ENCODE measurements around the gene BOLA3.
A peak's percentile ranks its signal among the peaks of the same experiment; 100 is the strongest.

BOLA3 gene

GRCh38 chr2:74164761-74165160 is 17.0 kb upstream of the BOLA3 start:
- Histone ChIP-seq H2BK15ac (replicated peaks; ENCODE audit: low read depth) (no peak overlapping the region), H4K5ac (ENCODE audit: low read length) (no peak overlapping the region), H3K18ac (ENCODE audit: low read length) (no peak overlapping the region), H3K79me2 (ENCODE audit: control insufficient read depth, insufficient read depth, low read length) (no peaks in the 10 kb centered on the region), H3K36me3 (ENCODE audit: control insufficient read depth, insufficient read depth, low read length) (peaks cover 6% of the 10 kb centered on the region), H3K79me1 (ENCODE audit: low read length) (no peaks in the 10 kb centered on the region), H3K27me3 (ENCODE audit: insufficient read depth, low read length, poor library complexity) (no peaks in the 10 kb centered on the region), H3K4me2 (ENCODE audit: low read length) (no peak overlapping the region), H3K56ac (ENCODE audit: low read length) (no peak overlapping the region), H2AK5ac (ENCODE audit: low read length) (no peak overlapping the region), H4K8ac (ENCODE audit: low read depth, low read length) (no peak overlapping the region), H3K4me1 (ENCODE audit: control insufficient read depth, low read depth, low read length) (no peaks in the 10 kb centered on the region), H2BK120ac (ENCODE audit: low read depth, low read length) (no peak overlapping the region), H3K23ac (ENCODE audit: low read length) (no peak overlapping the region), H3K9ac (ENCODE audit: low read length) (no peak overlapping the region), H3K4ac (ENCODE audit: low read depth, low read length) (no peak overlapping the region), H3K27ac (ENCODE audit: low read depth, low read length) (no peak overlapping the region), H3K4me3 (ENCODE audit: low read length) (no peak overlapping the region), H2BK5ac (ENCODE audit: low read length) (no peak overlapping the region)
- no CpG with 5 or more reads among the region's 1 CpG for WGBS (ENCODE audit: extremely low coverage, insufficient coverage, low lambda C conversion rate)
- no peak for DNase-seq

- H2BK120ac ChIP-seq (ENCODE audit: low read depth, low read length), result no peak overlapping the region
- no peak overlapping the region for H2BK15ac ChIP-seq (replicated peaks; ENCODE audit: low read depth)
- no peak overlapping the region for H2AK5ac ChIP-seq (ENCODE audit: low read length)
- no peak overlapping the region for H3K18ac ChIP-seq (ENCODE audit: low read length)
- H2BK5ac ChIP-seq (ENCODE audit: low read length), result no peak overlapping the region
- no CpG with 5 or more reads among the region's 6 CpGs for whole genome bisulfite sequencing (ENCODE audit: extremely low coverage, insufficient coverage, low lambda C conversion rate)
- no peak overlapping the region for H3K4me3 ChIP-seq (ENCODE audit: low read length)
- H3K79me1 ChIP-seq (ENCODE audit: low read length), result no peaks in the 10 kb centered on the region
- H3K36me3 ChIP-seq (ENCODE audit: control insufficient read depth, insufficient read depth, low read length), result peaks cover 2% of the 10 kb centered on the region
- H3K4ac ChIP-seq (ENCODE audit: low read depth, low read length), result no peak overlapping the region
- H3K9ac ChIP-seq (ENCODE audit: low read length), result no peak overlapping the region
- H3K27ac ChIP-seq (ENCODE audit: low read depth, low read length), result no peak overlapping the region
- no peaks in the 10 kb centered on the region for H3K27me3 ChIP-seq (ENCODE audit: insufficient read depth, low read length, poor library complexity)
- no peak overlapping the region for H4K8ac ChIP-seq (ENCODE audit: low read depth, low read length)
- no peak overlapping the region for H3K56ac ChIP-seq (ENCODE audit: low read length)
- H3K4me2 ChIP-seq (ENCODE audit: low read length), result no peak overlapping the region
- no peaks in the 10 kb centered on the region for H3K79me2 ChIP-seq (ENCODE audit: control insufficient read depth, insufficient read depth, low read length)
- no peak overlapping the region for H4K5ac ChIP-seq (ENCODE audit: low read length)
- DNase-seq, result no peak
- no peak overlapping the region for H3K23ac ChIP-seq (ENCODE audit: low read length)
- H3K4me1 ChIP-seq (ENCODE audit: control insufficient read depth, low read depth, low read length), result no peaks in the 10 kb centered on the region
These were observed 15.2 kb upstream of the BOLA3 start for GRCh38 chr2:74162951-74163350.

- H3K79me2 ChIP-seq (ENCODE audit: control insufficient read depth, insufficient read depth, low read length), result no peaks in the 10 kb centered on the region
- peaks cover 2% of the 10 kb centered on the region for H3K36me3 ChIP-seq (ENCODE audit: control insufficient read depth, insufficient read depth, low read length)
- no peak overlapping the region for H3K18ac ChIP-seq (ENCODE audit: low read length)
- no peak overlapping the region for H4K5ac ChIP-seq (ENCODE audit: low read length)
- H2BK15ac ChIP-seq (replicated peaks; ENCODE audit: low read depth), result no peak overlapping the region
- no peak overlapping the region for H3K4ac ChIP-seq (ENCODE audit: low read depth, low read length)
- no peaks in the 10 kb centered on the region for H3K27me3 ChIP-seq (ENCODE audit: insufficient read depth, low read length, poor library complexity)
- H3K23ac ChIP-seq (ENCODE audit: low read length), result no peak overlapping the region
- no peak overlapping the region for H2BK5ac ChIP-seq (ENCODE audit: low read length)
- H3K4me3 ChIP-seq (ENCODE audit: low read length), result no peak overlapping the region
- no peak overlapping the region for H2BK120ac ChIP-seq (ENCODE audit: low read depth, low read length)
- no peak overlapping the region for H4K8ac ChIP-seq (ENCODE audit: low read depth, low read length)
- no peak overlapping the region for H3K9ac ChIP-seq (ENCODE audit: low read length)
- H3K27ac ChIP-seq (ENCODE audit: low read depth, low read length), result no peak overlapping the region
- H3K79me1 ChIP-seq (ENCODE audit: low read length), result no peaks in the 10 kb centered on the region
- H2AK5ac ChIP-seq (ENCODE audit: low read length), result no peak overlapping the region
- H3K4me2 ChIP-seq (ENCODE audit: low read length), result no peak overlapping the region
- H3K4me1 ChIP-seq (ENCODE audit: control insufficient read depth, low read depth, low read length), result no peaks in the 10 kb centered on the region
- DNase-seq, result no peak
- no peak overlapping the region for H3K56ac ChIP-seq (ENCODE audit: low read length)
- WGBS (ENCODE audit: extremely low coverage, insufficient coverage, low lambda C conversion rate), result 100% methylated on average over 2 of the region's 3 CpGs
These were observed 8.1 kb upstream of the BOLA3 start for GRCh38 chr2:74155830-74156229.

GRCh38 chr2:74152954-74153353 is 5.2 kb upstream of the BOLA3 start:
- Histone ChIP-seq H3K18ac (ENCODE audit: low read length) (no peak overlapping the region), H2AK5ac (ENCODE audit: low read length) (no peak overlapping the region), H3K56ac (ENCODE audit: low read length) (no peak overlapping the region), H3K23ac (ENCODE audit: low read length) (no peak overlapping the region), H2BK120ac (ENCODE audit: low read depth, low read length) (no peak overlapping the region), H3K4ac (ENCODE audit: low read depth, low read length) (no peak overlapping the region), H3K4me2 (ENCODE audit: low read length) (no peak overlapping the region), H3K9ac (ENCODE audit: low read length) (no peak overlapping the region), H3K4me1 (ENCODE audit: control insufficient read depth, low read depth, low read length) (peaks cover 5% of the 10 kb centered on the region), H2BK5ac (ENCODE audit: low read length) (no peak overlapping the region), H4K5ac (ENCODE audit: low read length) (no peak overlapping the region), H3K27ac (ENCODE audit: low read depth, low read length) (no peak overlapping the region), H3K27me3 (ENCODE audit: insufficient read depth, low read length, poor library complexity) (no peaks in the 10 kb centered on the region), H4K8ac (ENCODE audit: low read depth, low read length) (no peak overlapping the region), H2BK15ac (replicated peaks; ENCODE audit: low read depth) (no peak overlapping the region), H3K79me2 (ENCODE audit: control insufficient read depth, insufficient read depth, low read length) (no peaks in the 10 kb centered on the region), H3K4me3 (ENCODE audit: low read length) (no peak overlapping the region), H3K36me3 (ENCODE audit: control insufficient read depth, insufficient read depth, low read length) (peaks cover 2% of the 10 kb centered on the region), H3K79me1 (ENCODE audit: low read length) (peaks cover 3% of the 10 kb centered on the region)
- DNase-seq, result no peak
- no CpG with 5 or more reads among the region's 2 CpGs for WGBS (ENCODE audit: extremely low coverage, insufficient coverage, low lambda C conversion rate)

DNA sequence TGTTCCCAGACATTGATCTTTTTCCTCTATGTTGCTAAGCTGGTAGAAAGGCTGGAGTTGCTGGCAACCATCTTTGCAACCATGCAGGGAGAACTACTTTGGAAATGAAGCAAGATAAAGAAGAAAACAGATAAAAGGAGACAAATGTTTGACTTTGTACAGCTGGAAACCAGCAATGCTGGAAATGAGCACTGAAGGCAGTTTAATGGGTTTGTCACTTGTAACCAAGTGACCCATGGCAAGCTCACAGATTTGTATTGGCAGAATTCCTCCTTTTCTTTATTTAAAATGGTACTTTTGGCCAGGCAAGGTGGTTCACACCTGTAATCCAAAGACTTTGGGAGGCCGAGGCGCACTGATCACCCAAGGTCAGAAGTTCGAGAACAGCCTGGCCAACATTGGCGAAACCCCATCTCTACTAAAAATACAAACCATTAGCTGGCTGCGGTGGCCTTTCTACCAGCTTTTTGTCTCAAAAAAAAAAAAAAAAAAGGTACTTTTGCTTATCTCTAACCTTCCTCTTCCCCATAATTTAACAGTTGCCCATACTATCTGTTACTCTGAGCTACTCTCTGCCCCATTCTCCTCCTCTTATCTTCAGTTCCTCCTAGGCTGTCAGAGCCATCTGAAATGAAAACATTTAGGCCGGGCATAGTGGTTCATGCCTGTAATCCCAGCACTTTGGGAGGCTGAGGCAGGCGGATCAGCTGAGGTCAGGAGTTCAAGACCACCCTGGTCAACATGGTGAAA is 2.0 kb upstream of the BOLA3 start:
- Histone ChIP-seq H3K4me3 (ENCODE audit: low read length) (no peak overlapping the region), H3K79me1 (ENCODE audit: low read length) (peaks cover 9% of the 10 kb centered on the region), H4K8ac (ENCODE audit: low read depth, low read length) (no peak overlapping the region), H3K23ac (ENCODE audit: low read length) (no peak overlapping the region), H3K56ac (ENCODE audit: low read length) (no peak overlapping the region), H3K27ac (ENCODE audit: low read depth, low read length) (no peak overlapping the region), H3K36me3 (ENCODE audit: control insufficient read depth, insufficient read depth, low read length) (no peaks in the 10 kb centered on the region), H2AK5ac (ENCODE audit: low read length) (no peak overlapping the region), H2BK5ac (ENCODE audit: low read length) (no peak overlapping the region), H3K9ac (ENCODE audit: low read length) (peak overlapping the region; percentile 20), H3K27me3 (ENCODE audit: insufficient read depth, low read length, poor library complexity) (no peaks in the 10 kb centered on the region), H4K5ac (ENCODE audit: low read length) (no peak overlapping the region), H3K79me2 (ENCODE audit: control insufficient read depth, insufficient read depth, low read length) (peaks cover 5% of the 10 kb centered on the region), H2BK120ac (ENCODE audit: low read depth, low read length) (no peak overlapping the region), H2BK15ac (replicated peaks; ENCODE audit: low read depth) (no peak overlapping the region), H3K4me2 (ENCODE audit: low read length) (no peak overlapping the region), H3K18ac (ENCODE audit: low read length) (no peak overlapping the region), H3K4me1 (ENCODE audit: control insufficient read depth, low read depth, low read length) (peaks cover 5% of the 10 kb centered on the region), H3K4ac (ENCODE audit: low read depth, low read length) (no peak overlapping the region)
- WGBS (ENCODE audit: extremely low coverage, insufficient coverage, low lambda C conversion rate), result no CpG with 5 or more reads among the region's 7 CpGs
- DNase-seq, result no peak

- Histone ChIP-seq H3K36me3 (ENCODE audit: control insufficient read depth, insufficient read depth, low read length) (no peaks in the 10 kb centered on the region), H4K5ac (ENCODE audit: low read length) (no peak overlapping the region), H2BK5ac (ENCODE audit: low read length) (no peak overlapping the region), H3K4me1 (ENCODE audit: control insufficient read depth, low read depth, low read length) (peaks cover 5% of the 10 kb centered on the region), H3K23ac (ENCODE audit: low read length) (no peak overlapping the region), H3K4me3 (ENCODE audit: low read length) (no peak overlapping the region), H3K27ac (ENCODE audit: low read depth, low read length) (no peak overlapping the region), H4K8ac (ENCODE audit: low read depth, low read length) (no peak overlapping the region), H3K27me3 (ENCODE audit: insufficient read depth, low read length, poor library complexity) (no peaks in the 10 kb centered on the region), H3K9ac (ENCODE audit: low read length) (peak overlapping the region; percentile 20), H3K79me2 (ENCODE audit: control insufficient read depth, insufficient read depth, low read length) (peaks cover 5% of the 10 kb centered on the region), H2AK5ac (ENCODE audit: low read length) (no peak overlapping the region), H3K4ac (ENCODE audit: low read depth, low read length) (no peak overlapping the region), H2BK120ac (ENCODE audit: low read depth, low read length) (no peak overlapping the region), H3K56ac (ENCODE audit: low read length) (peak overlapping the region; percentile 9), H3K79me1 (ENCODE audit: low read length) (peaks cover 9% of the 10 kb centered on the region), H2BK15ac (replicated peaks; ENCODE audit: low read depth) (no peak overlapping the region), H3K4me2 (ENCODE audit: low read length) (no peak overlapping the region), H3K18ac (ENCODE audit: low read length) (no peak overlapping the region)
- peak; percentile 14 for DNase-seq
- WGBS (ENCODE audit: extremely low coverage, insufficient coverage, low lambda C conversion rate), result no CpG with 5 or more reads among the region's 5 CpGs
These were observed 1.5 kb upstream of the BOLA3 start for GRCh38 chr2:74149247-74149525.
